AG10803 (cell line): ENCODE data around the gene RADIL.

Experiments
- DNase-seq: peaks from one replicate; pipeline ENCODE4 v3.0.0; 2010; ENCODE audit warnings: low read depth
- H3K4me3 ChIP-seq: 2 replicates; pipeline ENCODE4 v1.5.1; 2011; ENCODE audit warnings: mild to moderate bottlenecking, low read length, control low read depth
- TF ChIP-seq, protein P1 (sequence below): conservative IDR thresholded peaks from 2 replicates; pipeline ENCODE4 v1.5.1; 2011; ENCODE audit warnings: mild to moderate bottlenecking, low read length, control low read depth, inconsistent platforms

Gene RADIL

GRCh38 chr7:4762121-4763055, 121.1 kb downstream of the RADIL start:
- TF ChIP-seq, protein P1, sequence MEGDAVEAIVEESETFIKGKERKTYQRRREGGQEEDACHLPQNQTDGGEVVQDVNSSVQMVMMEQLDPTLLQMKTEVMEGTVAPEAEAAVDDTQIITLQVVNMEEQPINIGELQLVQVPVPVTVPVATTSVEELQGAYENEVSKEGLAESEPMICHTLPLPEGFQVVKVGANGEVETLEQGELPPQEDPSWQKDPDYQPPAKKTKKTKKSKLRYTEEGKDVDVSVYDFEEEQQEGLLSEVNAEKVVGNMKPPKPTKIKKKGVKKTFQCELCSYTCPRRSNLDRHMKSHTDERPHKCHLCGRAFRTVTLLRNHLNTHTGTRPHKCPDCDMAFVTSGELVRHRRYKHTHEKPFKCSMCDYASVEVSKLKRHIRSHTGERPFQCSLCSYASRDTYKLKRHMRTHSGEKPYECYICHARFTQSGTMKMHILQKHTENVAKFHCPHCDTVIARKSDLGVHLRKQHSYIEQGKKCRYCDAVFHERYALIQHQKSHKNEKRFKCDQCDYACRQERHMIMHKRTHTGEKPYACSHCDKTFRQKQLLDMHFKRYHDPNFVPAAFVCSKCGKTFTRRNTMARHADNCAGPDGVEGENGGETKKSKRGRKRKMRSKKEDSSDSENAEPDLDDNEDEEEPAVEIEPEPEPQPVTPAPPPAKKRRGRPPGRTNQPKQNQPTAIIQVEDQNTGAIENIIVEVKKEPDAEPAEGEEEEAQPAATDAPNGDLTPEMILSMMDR: no peak
- H3K4me3 ChIP-seq: no peak overlapping the region
- DNase-seq: no peak

GRCh38 chr7:4760952-4761351, 122.6 kb downstream of the RADIL start:
- no peak overlapping the region for H3K4me3 ChIP-seq
- DNase-seq: no peak
- TF ChIP-seq, protein P1: no peak

GRCh38 chr7:4759211-4759610, 124.3 kb downstream of the RADIL start:
- TF ChIP-seq, protein P1: no peak
- H3K4me3 ChIP-seq: no peak overlapping the region
- no peak for DNase-seq

GRCh38 chr7:4758791-4759190, 124.7 kb downstream of the RADIL start:
- no peak for DNase-seq
- TF ChIP-seq, protein P1: no peak

GRCh38 chr7:4758111-4758510, 125.4 kb downstream of the RADIL start:
- TF ChIP-seq, protein P1: no peak
- H3K4me3 ChIP-seq: no peak overlapping the region
- DNase-seq: no peak

More at GRCh38 chr7:4758791-4759190, 124.7 kb downstream of the RADIL start:
- H3K4me3 ChIP-seq: no peak overlapping the region

- no peak for DNase-seq
- TF ChIP-seq, protein P1: no peak
- H3K4me3 ChIP-seq: no peak overlapping the region
Measured at GRCh38 chr7:4755045-4755444, 128.5 kb downstream of the RADIL start.

DNA sequence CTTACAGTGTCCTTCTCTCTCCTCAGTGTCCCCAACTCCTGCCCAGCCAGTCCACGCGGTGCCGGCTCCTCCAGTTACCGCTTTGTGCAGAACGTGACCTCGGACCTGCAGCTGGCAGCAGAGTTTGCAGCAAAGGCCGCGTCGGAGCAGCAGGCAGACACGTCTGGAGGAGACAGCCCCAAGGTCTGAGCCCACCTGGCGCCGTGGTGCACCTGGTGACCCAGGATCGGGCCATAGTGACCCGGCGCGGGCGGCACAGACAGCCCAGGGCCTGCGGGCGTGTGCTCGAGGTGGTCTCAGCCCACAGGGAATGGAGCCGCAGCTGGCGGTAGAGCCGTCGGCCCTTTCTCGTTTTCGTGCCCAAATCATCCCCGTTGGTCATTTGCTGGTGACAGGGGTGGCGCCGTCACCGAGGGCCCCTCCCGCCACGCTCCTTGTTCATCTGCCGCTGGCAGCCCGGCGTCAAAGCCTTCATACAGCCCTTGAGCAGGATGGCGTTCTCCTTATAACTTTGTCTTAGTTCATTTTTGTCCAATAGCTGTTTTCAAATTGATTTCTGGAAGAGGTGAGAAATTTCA, 129.0 kb downstream of the RADIL start:
- TF ChIP-seq, protein P1: no peak
- DNase-seq: no peak
- H3K4me3 ChIP-seq: no peak overlapping the region
